Measurements from ENCODE around the gene CCNY.

Gene CCNY

DNA sequence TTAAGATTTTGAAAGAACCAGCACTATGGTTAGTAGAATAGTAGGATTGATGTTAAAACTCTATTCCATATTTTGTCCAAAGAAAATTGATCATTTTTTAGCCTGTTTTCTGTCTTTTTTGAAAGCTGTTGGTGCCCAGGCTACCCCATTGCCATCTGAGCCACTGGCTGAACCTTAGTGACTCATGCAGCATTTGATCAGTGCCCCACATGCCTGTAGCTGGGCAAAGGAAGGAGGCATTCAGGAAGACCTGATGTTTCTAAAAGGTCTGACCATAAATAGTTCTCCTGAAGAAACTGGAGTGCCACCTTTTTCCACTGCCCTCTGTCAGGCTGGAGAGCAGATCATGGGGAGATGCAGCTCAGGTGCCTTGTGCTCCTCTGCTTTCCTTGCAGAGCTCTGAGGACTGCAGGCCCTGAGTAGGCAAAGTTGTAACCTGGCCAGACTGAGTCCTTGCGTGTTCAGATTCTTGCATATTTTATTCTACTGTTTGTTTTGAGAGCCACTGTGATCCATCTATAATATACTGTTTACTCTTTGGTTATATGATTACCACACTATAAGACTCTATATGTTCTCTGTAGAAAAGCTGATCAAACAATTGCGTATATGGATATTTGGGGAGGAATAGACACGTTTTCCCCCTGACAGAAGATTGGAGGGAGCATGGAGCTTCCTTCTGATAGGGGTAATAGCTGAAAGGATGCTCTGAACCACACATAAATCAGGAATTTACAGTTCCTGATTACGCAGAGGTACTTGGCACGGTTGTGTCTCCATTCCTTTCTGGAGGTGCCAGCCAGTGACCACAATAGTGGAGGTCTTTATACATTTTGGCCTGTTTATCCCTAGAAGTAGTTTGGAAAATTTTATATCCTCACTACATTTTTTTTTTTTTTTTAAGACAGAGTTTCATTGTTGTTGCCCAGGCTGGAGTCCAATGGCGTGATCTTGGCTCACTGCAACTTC, 219.9 kb downstream of the CCNY start:
- DNase-seq (ENCODE audit: low read depth in 2 of 2), result no peak

DNA sequence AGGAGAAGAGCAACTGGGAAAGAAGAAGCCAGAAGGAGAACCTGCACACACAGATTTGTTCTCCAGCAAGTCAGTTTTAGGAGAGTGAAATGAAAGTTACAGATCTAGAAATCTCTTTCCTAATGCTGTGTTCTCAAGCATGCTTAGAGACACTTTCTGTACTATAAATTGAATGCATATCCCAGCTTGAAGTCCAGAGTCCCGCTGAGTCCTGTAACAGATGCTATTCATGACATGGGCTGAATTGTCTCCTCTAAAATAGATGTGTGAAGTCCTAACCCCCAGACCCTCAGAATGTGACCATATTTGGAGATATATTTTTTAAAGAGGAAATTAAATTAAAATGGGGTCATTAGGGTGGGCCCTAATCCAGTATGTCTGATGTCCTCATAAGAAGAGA, 222.0 kb downstream of the CCNY start:
- no peak for DNase-seq (ENCODE audit: low read depth in 2 of 2)

DNA sequence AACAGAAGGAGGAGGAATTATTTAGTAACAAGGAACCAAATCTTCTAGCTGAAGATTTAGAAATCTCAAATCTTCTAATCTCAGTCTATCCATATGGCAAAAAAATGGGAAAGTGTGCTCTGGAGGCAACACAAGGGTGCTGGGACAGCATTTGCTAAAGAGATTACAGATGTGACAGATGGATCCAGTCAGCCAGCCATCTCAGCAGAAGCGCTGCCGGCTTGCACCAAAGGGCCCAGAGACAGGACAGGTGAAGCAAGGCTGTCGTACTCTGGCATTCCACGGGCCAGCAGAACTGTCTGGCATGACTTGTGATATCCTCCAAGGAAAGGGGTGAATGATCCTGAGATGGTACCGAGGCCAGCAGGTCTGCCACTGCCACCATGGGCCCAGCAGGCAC, 223.1 kb downstream of the CCNY start:
- no peak for DNase-seq (ENCODE audit: low read depth in 2 of 2)

DNA sequence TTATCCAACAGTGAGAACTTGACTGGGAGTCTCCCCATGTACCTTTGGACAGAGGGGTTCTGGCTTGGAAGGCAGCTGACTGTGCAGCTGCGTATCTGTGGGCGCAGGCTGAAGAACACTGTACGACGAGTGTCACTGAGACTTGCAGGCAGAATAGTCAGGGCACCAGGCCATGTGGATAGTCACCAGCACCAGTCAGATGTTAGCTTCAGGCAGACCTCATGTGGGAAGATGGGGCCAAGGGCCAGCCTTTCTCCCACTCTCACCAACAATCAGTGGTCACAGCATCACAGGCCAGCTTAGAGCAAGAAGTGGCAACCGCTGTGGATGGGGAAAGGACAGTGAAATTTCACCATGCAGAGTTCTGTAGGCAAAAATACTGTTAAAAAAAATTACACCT, 225.4 kb downstream of the CCNY start:
- DNase-seq (ENCODE audit: low read depth in 2 of 2), result no peak

DNA sequence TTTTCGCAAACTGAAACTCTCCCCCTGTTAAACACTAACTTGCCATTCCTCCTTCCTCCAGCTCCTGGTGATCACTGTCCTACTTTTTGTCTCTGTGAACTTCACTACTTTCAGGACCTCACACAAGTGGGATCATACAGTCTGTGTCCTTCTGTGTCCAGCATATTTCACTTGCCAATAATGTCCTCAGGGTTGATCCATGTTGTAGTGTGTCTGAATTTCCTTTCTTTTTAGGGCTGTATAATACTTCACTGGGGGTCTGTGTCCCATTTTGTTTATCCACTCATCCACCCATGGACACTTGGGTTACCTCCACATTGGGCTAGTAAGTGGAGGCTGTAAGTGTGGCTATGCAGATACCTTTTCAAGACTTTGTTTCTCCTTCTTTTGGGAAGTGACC, 226.1 kb downstream of the CCNY start:
- no peak for DNase-seq (ENCODE audit: low read depth in 2 of 2)

DNA sequence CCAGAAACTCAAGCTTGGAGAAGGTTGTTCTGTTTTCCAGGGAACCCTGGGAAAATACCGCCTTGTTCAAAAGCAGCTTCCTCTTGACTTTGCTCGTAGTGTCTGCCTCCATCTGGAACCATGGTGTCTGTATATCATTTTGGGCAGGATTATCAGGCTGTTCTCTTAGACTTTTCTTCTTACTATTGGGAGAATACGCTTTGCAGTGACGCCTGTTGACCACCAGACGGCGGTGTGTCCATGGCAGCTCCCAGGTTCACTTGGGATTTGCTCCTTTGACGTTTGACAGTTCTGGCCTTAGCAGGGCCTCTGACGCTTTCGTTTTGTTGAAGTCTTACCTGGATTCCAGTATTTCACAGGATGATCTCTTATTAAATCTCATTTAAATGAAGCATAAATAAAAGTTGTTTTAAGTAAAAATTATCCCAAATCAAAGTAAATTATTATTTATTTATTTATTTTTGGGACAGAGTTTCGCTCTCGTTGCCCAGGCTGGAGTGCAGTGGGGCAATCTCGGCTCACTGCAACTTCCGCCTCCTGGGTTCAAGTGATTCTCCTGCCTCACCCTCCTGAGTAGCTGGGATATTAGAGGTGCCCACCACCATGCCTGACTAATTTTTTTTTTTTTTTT, 227.1 kb downstream of the CCNY start:
- DNase-seq (ENCODE audit: low read depth in 2 of 2), result peak; percentile 22 to 31

DNA sequence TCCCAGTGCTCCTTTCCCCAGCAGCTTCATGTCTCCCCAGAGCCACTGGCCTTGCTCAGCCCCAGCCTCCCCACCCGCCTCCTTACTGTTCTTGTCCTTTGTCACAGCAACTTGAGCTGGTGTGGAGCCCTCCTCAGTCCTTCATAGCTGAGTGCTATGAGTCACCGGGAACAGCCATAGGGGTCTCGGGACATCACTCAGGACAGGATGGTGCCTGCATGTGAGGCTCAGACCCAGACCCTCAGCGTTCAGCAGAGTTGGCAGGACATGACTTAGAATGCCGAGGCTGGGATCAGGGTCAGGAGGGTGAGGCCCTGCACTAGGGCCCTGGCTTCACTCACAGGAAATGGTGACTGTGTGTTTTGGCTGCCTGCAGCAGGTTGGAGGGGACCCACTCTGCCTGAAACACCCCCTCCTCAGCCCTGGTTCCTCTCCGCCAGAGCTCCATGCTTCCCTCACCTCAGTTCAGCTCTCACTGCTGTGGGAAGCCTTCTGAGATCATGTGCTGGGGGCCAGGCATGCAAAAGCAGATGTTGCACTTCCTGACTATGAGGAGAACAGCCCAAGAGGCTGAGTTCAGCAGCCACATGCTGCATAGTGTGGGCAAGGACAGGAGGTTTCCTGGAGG, 228.1 kb downstream of the CCNY start:
- no peak for DNase-seq (ENCODE audit: low read depth in 2 of 2)

DNA sequence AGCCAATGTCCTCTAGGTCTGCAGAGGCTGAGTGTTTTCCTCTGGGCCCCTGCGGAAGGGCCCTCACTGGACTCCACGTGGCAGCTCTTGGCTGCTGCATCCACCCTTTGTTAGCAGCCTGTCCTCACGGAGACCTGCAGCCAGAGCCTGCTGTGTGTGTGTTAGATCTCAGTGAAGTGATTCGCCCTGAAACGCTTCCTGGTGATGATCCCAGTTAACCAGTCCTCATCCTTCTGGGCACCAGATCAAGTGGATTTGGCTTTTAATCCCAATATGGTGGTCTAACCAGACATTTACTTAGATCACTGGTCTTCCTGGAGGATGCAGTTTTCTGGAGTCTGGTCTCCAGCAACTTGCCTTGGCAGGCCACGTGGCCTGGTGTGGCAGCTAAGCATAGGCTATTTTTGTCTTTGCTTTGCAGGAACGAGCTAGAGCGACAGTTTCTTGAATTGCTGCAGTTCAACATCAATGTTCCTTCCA, 229.3 kb downstream of the CCNY start:
- no peak for DNase-seq (ENCODE audit: low read depth in 2 of 2)

DNA sequence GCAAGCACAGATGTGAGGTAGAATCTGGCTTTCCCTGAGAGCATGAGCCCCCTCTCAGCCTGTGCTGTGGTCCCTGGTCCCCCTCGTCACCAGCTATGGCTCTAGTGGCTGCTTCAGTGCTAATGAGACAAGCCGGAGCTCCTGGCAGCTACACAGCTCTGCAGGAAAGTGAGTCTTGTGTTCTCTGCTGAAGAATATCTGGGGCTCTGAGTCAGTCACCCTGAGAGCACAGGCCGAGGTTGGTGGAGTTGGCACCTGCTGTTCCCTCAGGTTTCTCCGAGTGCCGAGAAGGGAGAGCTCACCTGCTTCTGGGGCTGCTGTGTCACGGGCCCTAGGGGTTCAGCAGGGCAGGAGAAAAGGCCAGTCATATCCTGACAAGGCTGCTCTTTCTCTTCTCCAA, 231.6 kb downstream of the CCNY start:
- DNase-seq (ENCODE audit: low read depth in 2 of 2), result no peak

DNA sequence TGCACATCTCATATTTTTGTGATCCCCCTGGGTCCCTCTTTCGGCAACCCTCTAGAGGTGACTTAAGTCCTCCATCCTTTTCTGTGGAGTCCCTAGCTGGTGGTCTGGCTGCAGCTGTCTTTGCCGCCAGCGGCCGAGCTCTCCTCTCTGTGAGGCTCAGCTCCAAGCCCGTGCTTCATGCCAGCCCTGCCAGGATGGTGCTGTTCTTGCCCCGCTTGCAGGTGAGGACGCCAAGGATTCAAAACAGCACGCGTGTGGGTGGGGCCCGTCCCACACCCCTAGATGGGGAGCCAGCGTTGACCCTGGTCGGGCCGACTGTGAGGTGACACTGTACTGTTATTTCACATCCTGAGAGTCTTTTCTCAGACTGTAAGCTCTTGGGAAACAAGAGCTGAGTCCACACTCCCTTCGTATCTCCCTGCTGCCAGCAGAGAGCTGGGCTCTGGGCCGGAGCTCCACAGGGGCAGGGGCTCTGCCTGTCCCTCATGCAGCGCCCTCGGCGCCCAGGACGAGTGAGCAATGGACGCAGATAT, 232.2 kb downstream of the CCNY start:
- no peak for DNase-seq (ENCODE audit: low read depth in 2 of 2)

DNA sequence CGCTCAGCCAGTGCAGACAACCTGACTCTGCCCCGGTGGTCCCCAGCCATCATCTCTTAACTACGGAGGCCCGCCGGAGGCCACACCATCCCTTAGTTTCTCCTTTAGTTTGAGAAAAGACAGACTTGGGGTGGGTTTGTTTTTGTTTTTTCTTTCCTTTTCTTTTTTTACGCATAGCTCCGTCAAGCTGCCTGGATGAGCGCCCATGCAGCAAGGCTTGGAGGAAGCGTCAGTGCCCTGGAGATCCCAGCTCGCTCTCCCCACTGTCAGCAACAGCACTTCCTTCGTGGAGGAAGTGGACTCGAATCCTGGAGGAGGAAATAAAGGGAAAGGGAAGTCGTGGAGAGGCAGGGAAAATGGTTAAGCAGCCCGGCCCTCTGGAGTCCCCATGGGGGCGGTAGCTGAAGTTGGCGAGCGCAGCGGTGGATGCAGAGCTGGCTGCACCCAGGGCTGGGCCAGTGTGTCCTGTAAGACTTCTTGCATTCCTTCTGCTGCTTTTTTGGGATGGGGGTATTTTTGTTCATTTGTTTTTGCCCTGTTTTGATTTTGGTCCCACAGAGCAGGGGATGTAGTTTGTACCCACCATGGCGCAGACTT, 232.9 kb downstream of the CCNY start:
- no peak for DNase-seq (ENCODE audit: low read depth in 2 of 2)

DNA sequence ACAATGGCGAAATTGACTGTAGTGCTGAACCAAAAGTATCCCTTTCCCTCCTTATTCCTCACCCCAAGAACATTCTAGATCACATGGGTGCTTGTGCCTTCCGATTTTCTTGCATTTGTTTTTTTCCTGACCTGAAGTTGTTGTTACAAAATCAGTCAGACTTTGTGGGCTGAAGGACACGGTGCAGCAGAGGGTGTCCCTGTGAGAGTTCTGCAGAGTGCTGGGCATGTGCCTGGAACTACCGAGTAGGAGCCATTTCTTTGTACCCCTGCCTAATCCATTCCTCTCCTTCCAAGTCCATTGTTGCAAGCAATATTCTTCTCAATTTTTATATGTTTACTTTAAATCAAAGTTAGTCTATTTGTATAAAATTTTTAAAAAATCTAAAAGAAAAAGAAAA, 233.5 kb downstream of the CCNY start:
- DNase-seq (ENCODE audit: low read depth in 2 of 2), result no peak

DNA sequence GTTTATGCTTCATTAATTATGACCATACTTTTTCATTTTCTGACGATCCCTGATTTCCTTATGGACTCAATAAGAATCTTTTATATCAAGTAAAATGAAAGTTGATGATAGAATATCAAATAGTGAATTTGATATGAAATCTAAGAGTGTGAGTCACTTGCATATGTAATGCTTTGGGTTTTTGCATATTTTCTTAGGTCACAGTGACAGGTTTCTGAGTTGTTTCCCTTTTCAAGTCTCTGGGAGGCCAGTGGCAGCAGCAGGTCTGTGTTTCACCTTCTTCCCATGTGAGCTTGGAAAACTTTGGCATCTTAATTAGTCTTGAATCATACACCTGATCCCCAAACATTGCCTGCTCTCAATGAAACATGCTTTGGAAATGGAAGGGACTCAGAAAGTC, 234.1 kb downstream of the CCNY start:
- no peak for DNase-seq (ENCODE audit: low read depth in 2 of 2)

DNA sequence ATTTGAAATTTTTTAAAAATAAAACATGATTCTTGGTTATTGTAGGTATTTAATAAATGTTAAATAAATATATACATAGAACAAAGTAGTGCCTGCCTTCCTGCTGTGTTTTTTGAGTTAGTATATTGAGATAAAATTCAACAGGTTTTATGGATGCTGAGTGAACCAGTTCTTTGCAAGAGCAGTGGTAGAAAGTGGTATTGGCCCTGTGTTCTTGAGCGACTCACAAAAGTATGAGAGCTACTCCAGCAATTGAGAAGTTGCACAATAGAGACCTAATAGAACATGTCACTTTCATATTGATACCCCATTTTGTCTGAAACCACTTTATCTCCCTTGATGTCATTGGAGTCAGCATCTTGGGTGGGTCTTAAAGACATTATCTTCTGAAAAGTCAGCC, 236.3 kb downstream of the CCNY start:
- DNase-seq (ENCODE audit: low read depth in 2 of 2), result no peak

DNA sequence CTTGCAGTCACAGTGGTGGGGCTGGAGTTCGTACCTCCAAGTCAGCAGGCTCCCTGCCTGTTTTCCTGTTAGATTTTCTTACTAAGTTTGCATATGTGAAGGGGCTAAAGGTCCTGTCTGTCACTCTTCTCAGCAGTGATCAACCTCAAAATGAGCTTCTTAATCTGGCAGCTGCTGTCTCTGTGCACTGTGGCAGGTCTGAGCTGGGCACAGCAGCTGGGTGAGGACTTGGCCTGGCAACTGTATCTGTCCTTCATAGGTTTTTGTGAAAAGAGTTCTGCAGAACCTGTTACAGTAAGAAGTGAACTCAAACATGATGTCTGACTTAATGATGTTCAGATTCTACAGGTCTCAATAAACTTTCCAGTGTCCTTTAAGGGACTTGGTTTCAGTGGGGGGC, 237.5 kb downstream of the CCNY start:
- DNase-seq (ENCODE audit: low read depth in 2 of 2), result no peak

DNA sequence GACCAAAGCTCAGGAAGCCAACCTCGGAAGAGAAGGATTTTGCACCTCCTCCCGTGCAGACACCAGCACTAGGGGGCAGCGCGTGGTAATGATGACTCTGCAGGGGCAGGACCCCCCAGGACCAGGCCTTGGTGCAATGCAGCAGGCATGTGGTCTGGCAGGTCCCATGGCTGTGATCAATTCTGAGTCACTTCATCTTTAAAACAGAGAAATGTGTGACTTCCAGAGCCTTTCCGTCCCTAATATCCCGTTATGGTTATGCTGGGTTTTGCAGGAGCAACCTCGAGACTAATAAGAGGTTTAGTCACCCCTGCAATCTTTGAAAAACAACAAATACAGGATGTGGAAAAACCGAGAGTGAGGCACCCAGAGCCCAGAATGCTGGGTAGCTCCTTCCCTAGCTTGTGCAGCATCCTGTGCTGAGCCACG, 238.6 kb downstream of the CCNY start:
- no peak for DNase-seq (ENCODE audit: low read depth in 2 of 2)

DNA sequence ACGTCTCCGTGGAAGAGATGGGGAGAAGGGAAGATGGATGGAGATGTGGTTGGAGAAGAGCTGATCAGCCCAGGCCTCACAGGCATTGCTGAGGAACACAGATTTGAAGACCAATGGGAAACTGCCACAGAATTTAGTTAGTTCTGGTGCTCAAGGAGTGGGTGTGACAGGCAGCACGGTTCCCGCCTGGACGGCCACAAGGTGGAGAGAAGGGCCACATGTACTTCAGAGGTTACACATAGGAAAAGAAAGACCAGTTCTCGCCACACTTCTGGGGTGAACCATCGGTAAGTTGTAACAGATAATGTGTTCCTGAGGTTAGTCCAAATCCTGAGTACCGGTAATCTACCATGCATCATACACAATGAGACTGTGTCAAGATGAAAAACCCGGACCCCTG, 239.3 kb downstream of the CCNY start:
- DNase-seq (ENCODE audit: low read depth in 2 of 2), result no peak

DNA sequence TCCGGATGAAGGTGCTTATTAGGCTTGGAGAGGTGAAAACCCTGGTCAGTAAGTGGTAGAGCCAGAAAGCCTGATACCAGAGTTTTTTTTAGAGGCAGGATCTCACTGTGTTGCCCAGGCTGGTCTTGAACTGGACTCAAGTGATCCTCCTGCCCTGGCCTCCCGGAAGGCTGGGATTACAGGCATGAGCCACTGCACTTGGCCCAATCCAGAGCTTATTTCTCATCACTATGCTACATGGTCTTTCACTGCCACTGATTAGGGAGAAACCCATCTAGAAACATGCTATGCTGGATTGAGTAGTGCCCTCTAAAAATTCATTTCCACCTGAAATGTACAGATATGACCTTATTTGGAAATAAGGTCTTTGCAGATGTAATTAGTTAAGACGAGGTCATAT, 240.4 kb downstream of the CCNY start:
- no peak for DNase-seq (ENCODE audit: low read depth in 2 of 2)

DNA sequence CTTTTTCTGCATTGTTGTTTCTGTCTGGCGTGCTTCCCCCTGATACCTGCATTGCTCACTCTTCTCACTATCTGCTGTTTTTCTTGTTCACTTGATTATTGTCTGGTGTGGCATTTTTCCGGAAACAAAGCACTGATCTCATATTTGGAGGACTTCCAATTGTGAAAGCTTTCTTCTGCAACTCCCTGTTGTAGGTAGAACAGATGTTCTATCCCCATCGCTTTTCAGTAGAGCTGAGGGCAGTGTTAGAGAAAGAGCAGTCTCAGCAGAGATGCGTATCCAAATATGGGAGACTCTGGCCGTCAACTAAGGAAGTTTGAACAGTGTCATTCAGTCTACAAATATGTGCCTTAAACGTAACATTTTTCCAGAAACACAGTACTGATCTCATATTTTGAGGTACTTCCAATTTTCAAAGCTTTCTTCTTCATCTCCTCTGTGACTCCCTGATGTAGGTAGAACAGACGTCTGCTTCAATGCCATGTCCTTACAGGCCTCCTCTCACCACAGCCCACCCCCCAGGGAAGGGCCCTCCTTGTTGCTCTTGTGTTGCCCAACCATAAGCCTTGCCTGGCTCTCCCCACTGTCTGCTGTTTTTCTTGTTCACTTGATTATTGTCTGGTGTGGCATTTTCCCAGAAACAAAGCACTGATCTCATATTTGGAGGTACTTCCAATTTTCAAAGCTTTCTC, 241.8 kb downstream of the CCNY start:
- no peak for DNase-seq (ENCODE audit: low read depth in 2 of 2)

DNA sequence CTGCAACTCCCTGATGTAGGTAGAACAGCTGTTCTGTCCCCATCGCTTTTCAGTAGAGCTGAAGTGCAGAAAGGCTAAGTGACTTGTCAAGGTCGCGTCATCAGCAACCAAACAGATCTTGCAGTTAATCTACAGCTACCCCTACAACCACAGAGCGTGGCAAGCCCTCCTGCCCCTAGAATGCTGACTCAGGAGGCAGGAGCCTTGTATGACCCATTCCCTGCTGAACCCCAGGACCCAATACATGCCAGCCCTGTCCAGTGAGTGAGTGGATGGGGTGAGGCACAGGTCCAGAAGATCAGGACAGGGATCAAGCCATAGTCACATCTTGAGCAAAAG, 242.3 kb downstream of the CCNY start:
- DNase-seq (ENCODE audit: low read depth in 2 of 2), result no peak

DNA sequence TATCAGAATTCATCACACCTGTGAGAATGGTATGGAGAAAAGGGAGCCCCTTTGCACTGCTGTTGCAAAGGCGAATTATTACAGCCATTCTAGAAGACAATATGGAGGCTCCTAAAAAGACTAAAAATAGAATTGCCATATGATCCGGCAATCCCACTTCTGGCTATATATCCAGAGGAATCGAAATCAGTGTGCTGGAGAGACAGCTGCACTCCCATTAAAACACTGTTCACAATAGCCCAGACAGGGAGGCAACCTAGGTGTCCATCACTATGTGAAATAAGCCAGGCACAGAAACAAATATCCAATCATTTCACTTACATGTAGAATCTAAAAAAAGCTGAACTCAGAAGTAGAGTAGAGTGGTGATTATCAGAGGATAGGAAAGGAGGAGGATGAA, 242.8 kb downstream of the CCNY start:
- no peak for DNase-seq (ENCODE audit: low read depth in 2 of 2)

Data from activated CD4-positive, alpha-beta T cell treated with anti-CD3 and anti-CD28 coated beads for 24 hours (primary cell).